Neural progenitor cell (in vitro differentiated cells): ENCODE data around the gene NSUN6.

Source experiments
- EZH2phosphoT487 ChIP-seq: fragments of 200-600 bp; sonication (generic); IDR thresholded peaks from 2 replicates; pipeline ENCODE4 v1.6.1; 2017; ENCODE audit warnings: antibody characterized with exemption
- TF ChIP-seq, protein P1 (sequence below): fragments of 200-600 bp; sonication (generic); IDR thresholded peaks from 2 replicates; pipeline ENCODE4 v1.5.1; 2017; ENCODE audit warnings: antibody characterized with exemption, mild to moderate bottlenecking

DNA sequence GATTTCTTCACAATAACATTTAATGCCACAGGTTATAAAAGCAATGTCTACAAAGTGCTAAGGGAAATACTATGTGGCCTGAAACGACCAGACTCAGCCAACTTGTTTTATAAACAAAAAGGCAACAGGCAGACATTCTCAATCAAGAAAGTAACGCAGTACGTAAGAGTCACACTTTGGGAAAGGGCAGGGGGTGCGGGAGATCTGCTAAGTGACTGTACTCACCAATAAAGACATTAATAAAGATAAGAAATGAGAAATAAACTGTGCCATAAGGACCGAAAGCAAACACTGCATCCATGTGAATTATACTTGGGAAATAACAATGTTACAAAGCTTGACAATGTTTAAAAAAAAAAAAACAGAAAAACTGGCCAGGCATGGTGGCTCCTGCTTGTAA, 25.5 kb downstream of the NSUN6 start:
- TF ChIP-seq EZH2phosphoT487: no peak
- TF ChIP-seq, protein P1, sequence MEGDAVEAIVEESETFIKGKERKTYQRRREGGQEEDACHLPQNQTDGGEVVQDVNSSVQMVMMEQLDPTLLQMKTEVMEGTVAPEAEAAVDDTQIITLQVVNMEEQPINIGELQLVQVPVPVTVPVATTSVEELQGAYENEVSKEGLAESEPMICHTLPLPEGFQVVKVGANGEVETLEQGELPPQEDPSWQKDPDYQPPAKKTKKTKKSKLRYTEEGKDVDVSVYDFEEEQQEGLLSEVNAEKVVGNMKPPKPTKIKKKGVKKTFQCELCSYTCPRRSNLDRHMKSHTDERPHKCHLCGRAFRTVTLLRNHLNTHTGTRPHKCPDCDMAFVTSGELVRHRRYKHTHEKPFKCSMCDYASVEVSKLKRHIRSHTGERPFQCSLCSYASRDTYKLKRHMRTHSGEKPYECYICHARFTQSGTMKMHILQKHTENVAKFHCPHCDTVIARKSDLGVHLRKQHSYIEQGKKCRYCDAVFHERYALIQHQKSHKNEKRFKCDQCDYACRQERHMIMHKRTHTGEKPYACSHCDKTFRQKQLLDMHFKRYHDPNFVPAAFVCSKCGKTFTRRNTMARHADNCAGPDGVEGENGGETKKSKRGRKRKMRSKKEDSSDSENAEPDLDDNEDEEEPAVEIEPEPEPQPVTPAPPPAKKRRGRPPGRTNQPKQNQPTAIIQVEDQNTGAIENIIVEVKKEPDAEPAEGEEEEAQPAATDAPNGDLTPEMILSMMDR: no peak
